Neutrophil (primary cell): ENCODE results near the gene ASCL2.

Source experiments
- H3K27ac ChIP-seq: fragments of 200-600 bp; sonication (generic); 2 replicates; pipeline ENCODE4 v1.5.1; 2016; ENCODE audit warnings: mild to moderate bottlenecking, moderate library complexity
- H3K27me3 ChIP-seq: fragments of 200-600 bp; sonication (generic); 2 replicates; pipeline ENCODE4 v1.6.0; 2016; ENCODE audit warnings: mild to moderate bottlenecking
- H3K36me3 ChIP-seq: fragments of 200-600 bp; sonication (generic); 2 replicates; pipeline ENCODE4 v1.5.1; 2017
- H3K4me1 ChIP-seq, 2 experiments: fragments of 200-600 bp in 1 of 2; sonication (generic) in 1 of 2; 1 replicate in 1 of 2; 2 replicates in 1 of 2; pipeline versions ENCODE4 v1.5.1 to v1.6.1; 2013 to 2016; ENCODE audit warnings: low read depth in 1 of 2, low read length in 1 of 2, mild to moderate bottlenecking in 1 of 2, moderate library complexity in 1 of 2; ENCODE audit not compliant: control insufficient read depth in 1 of 2, insufficient read depth in 1 of 2
- H3K4me3 ChIP-seq, 2 experiments: fragments of 200-600 bp in 1 of 2; sonication (generic) in 1 of 2; 1 replicate in 1 of 2; 2 replicates in 1 of 2; pipeline ENCODE4 v1.5.1; 2013 to 2016; ENCODE audit warnings: low read depth in 1 of 2, low read length in 1 of 2, mild to moderate bottlenecking in 1 of 2, moderate library complexity in 1 of 2
- H3K9me3 ChIP-seq: fragments of 200-600 bp; sonication (generic); 2 replicates; pipeline ENCODE4 v1.5.1; 2016
- CTCF ChIP-seq: fragments of 200-600 bp; sonication (generic); IDR thresholded peaks from 2 replicates; pipeline ENCODE4 v1.5.1; 2016; ENCODE audit warnings: antibody characterized with exemption

The ASCL2 gene

GRCh38 chr11:2219318-2220017, 50.9 kb downstream of the ASCL2 start:
- Histone ChIP-seq H3K9me3 (no peaks in the 10 kb centered on the region), H3K4me3 (no peak overlapping the region), H3K27ac (no peak overlapping the region), H3K36me3 (no peaks in the 10 kb centered on the region), H3K4me1 (no peaks in the 10 kb centered on the region), H3K27me3 (peaks cover 26% of the 10 kb centered on the region)
- TF ChIP-seq CTCF, result no peak
